RPMI7951 (cell line): ENCODE results near the gene CENPO. TPM values are rescaled to one million over a fixed set of nuclear protein-coding genes. Genes with fewer than 3 reads are reported as not detected.

Experiments used
- DNase-seq: peaks from one replicate; pipeline ENCODE4 v3.0.0-alpha.2; 2012; ENCODE audit warnings: low read depth
- total RNA-seq: library from RNA; depleted of rRNA; stranded (reverse); fragments of >200 nt; shearing (Covaris generic); gene quantifications from 2 replicates; pipeline ENCODE4 v1.2.3, GENCODE V29; 2014; rRNA removed

The CENPO gene
- 40.9 and 44.9 TPM in 2 replicates for total RNA-seq

- peak; percentile 96 for DNase-seq
Observed at GRCh38 chr2:24792874-24793760, at the start of gene CENPO, which contains the start of gene PTRHD1. TSS of gene CENPO (plus strand) at chr2:24793425. CDS start at chr2:24793920, 495 bp downstream. TSS of gene PTRHD1 (minus strand) at chr2:24793391. CDS start at chr2:24793377, 14 bp downstream.

GRCh38 chr2:24743924-24744323 lies 49.3 kb upstream of the CENPO start:
- DNase-seq: no peak

DNA sequence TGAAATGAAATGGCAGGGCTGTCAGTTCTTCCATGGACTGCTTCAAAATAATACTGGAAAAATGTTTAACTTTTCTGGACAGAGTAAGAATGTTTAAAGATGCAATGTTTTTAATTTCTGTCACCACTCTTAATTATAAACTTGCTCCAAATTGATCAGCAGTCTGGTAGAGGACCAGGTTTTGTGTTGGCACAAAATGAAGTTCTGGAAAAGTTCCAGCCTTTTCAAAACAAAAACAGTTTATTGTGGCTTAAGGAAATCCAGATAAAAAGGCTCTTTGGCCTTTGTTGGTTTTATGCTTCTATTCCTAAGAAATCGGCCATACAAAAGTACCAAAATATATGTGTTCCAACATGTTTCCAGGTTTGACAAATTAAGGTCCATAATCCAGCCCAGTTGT lies 48.9 kb upstream of the CENPO start:
- DNase-seq: no peak

- DNase-seq: no peak
Observed at GRCh38 chr2:24745825-24746224, 47.4 kb upstream of the CENPO start.

- DNase-seq: no peak
Observed at GRCh38 chr2:24747299-24747698, 45.9 kb upstream of the CENPO start.

DNA sequence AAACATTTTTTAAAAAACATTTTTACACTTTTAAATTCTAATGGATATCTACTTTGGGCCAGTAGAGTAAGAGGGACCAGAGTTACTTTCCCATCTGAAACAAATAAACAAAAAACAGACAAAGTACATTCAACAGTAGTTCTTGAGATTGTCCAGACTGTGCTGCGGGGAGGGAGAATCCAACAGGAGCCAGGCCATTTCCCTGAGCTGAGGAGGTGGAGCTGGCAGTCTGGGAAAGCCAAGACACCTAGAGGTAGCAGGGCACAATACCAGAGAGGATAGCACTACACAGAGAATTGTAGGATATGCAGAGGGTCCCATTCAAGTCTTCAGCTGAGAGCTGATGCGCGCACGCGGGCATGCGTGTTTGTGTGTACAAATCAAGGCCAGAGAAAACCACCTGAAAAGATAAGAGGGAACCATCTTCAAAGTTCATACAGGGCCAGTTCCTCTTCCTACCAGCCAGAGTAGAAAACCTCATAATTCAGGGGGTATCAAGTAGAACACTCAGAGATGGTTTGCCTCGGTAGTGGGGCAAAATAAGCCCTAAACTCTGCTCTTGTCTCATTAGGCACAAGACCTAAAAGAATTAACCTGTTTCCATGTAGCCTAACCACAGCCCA lies 44.0 kb upstream of the CENPO start:
- no peak for DNase-seq

DNA sequence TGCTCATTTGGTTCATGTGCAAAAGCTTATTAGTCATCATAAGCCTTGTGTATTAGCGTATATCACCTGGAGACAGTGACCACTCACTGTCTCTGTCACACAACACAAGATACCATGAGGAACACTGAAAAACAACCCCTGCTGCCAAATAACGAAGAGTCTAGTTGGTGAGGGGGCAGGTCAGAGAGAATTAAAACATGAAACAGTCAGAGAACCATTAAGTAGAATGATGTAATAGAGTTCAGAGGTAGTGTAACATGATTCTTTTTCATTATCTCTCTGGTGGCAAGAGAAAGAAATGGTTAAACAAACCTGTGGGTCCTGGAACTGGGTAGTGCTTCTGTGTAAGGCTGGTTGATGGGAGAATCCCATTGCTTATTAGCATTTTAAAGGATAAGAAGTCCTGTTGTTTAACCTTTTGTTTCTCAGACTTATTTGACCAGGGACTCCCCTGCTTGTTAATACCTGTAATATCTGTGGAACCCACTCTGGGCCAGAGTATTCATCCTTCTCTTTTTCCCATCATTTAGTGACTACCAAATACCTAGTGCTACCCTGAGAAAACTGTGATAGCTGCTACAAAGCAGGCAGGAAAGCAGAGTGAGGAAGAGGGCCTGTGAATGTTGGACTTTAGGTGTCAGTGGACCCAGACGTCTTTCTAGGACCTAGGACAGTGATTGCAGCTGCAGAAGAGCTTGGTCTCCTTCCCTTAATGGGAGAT lies 38.1 kb upstream of the CENPO start:
- DNase-seq: no peak

DNA sequence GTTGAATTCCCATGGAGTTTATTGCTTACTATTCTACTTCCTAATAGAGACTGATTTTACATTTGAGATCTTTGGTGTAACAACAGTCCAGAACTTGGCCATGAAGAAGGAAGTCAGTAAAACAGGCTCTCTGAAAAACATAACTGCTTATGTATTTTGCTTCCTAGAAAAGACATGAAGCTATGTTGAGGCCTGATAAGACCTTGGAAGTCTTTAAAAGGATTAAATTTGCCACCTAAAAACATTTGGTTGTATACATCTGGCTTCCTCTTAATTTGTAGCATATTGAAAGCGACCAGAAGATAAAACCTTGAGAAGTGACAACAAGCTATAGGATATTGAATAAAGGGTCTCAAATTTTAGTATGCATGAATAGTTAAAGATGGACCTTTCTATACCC lies 36.4 kb upstream of the CENPO start:
- DNase-seq: no peak

DNA sequence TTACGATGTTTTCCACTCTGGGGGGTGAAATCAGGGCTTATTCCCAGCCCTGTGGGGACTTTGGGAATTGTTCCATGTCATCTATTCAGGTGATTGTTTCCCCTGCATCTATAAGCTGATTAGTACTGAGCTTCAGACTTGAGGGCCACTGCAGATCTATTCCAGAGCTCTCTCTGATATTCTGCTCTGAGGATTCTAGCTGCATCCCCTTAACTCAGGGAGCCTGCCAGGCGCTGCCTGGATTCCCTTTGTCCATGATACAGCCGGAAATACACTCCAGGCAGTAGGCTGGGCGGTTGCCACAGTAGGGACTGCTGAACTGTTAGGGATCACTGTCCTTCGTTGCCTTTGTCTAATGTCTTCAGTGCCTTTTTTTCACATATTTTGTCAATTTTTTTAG lies 31.4 kb upstream of the CENPO start:
- DNase-seq: no peak

- DNase-seq: no peak
Observed at GRCh38 chr2:24762518-24762917, 30.7 kb upstream of the CENPO start.

GRCh38 chr2:24763843-24764242 lies 29.4 kb upstream of the CENPO start:
- DNase-seq: no peak

- DNase-seq: no peak
Observed at GRCh38 chr2:24766609-24767008, 26.6 kb upstream of the CENPO start.

GRCh38 chr2:24768013-24768412 lies 25.2 kb upstream of the CENPO start:
- DNase-seq: no peak

DNA sequence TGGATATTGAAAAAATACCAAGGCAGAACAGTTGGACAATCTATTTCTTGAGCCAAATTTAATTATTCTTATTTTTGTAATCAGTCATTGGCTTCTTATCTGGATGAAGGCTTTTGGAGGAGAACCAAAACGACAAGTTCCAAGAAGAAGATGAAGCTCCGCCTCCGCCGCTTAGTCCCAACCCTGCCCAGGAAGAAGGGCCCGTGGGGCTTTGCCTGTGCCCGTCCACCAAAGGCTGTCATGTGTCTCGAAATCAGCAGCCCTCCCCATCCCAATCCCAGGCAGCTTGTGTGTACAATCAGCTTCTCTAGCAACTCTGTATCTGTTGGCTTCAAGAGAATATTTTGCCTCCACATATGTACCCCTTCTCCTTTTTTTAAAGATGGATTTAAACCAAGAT lies 24.6 kb upstream of the CENPO start:
- DNase-seq: no peak

DNA sequence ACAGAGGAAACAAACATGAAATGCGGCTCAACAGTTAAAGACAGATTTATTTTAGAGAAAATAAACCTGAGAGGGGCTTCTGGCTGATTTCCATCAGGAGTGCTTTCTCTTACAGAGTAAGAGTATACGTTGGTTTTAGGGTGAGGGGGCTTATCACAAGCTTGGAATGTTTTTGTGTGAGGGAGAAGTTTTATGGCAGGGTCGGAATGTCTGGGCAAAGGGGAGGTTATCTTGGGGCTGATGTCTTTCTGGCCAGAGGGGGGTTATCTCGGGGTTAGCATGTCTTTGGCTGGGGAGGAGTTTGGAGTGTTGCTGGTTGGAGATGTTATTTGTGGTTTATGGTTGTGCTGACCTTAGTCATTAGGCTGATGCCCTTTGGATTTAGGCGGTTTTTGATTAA lies 22.2 kb upstream of the CENPO start:
- no peak for DNase-seq

DNA sequence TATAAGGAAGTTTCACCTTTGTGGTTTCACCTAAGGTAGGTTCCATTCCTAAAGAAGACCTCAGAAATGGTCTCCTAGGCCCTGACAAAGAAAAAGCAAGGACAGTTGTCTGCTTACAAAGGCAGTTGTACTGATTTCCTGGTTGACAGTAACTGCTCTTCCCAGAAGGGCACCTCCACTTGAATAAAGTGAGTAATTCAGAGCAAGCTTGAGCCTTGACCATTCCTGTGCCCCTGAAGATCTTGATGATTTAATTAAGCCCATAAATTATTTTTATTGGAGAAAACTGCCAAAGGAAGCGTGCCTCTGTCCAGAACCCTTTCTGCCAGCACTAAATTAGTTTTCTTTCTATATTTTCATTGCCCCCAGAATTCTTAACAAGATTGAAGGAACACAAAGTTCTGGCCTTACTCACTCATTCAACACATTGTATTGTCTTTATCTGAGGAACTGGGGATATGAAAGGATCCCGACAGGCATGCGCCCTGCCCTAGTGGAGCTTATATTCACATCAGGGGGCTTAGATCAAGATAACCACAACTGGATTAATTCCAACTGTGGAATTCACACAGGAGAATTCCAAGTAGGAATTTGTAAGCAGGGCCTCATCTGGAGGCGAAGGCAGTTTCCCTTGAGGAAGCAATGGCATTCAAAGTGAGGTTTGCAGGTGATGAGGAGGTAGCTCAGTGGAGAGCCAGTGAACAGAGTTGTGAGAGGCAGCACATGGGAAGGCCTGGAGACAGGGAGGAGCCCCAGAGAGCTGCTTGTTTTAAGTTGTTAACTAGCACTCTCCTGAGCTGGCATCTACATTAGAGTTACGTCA lies 21.2 kb upstream of the CENPO start:
- DNase-seq: no peak

DNA sequence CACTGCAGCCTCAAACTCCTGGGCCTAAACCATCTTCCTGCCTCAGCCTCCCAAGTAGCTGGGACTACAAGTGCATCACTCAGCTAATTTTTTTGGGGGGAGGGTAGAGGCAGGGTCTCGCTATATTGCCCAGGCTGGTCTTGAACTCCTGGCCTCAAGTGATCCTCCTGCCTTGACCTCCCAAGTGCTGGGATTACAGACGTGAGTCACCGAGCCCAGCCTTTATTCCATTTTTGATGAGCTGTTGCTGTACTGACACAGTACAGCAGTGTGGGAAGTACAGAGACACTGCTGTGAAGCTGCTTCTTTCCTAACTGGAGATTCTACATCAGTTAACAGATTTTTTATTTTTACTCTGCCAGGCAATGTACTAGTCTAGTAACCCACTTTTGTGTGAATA lies 18.9 kb upstream of the CENPO start:
- DNase-seq: no peak

GRCh38 chr2:24779116-24779515 lies 14.1 kb upstream of the CENPO start:
- no peak for DNase-seq

DNA sequence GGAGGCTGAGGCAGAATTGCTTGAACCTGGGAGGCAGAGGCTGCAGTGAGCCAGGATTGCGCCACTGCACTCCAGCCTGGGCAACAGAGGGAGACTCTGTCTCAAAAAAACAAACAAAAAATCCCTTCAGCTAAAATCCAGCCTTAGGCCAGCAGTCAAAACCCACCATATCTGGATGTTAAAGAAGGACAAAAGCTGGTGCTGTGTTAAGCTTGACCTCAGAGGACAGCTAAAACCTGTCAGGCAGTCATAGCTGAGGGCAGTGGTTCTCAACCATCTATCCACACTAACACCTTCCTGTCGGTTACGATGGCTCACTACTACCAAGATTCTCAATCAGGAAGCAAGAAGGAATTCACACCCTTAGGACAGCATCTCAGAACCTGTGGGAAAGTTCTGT lies 9.6 kb upstream of the CENPO start:
- no peak for DNase-seq

DNA sequence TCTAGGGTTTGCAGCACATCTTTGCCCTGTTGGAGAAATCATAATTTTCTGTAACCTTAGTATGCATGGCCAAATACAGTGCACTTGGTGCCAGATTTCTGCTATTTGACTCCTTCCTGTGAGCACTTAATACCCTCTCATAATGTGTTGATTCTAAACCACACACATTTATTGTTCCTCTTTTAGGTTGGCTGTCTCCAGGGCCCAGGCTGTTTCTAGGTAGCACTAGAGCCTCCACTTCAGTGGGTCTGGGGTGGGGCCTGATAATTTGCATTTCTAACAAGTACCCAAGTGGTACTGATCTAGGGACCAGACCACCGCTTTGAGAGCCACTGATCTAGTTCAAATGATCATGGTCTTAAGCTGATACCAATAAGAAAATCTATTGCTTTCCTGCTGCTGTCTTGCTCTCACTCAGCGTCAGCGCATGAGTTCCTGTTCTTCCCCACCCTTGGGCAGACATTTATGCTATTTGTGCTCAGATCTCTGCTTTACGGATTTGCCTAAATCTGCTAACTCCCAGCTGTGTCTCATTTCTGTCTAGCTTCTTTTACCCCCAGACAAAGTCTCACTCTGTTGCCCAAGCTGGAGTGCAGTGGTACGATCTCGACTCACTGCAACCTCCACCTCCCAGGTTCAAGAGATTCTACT lies 7.4 kb upstream of the CENPO start:
- DNase-seq: no peak

DNA sequence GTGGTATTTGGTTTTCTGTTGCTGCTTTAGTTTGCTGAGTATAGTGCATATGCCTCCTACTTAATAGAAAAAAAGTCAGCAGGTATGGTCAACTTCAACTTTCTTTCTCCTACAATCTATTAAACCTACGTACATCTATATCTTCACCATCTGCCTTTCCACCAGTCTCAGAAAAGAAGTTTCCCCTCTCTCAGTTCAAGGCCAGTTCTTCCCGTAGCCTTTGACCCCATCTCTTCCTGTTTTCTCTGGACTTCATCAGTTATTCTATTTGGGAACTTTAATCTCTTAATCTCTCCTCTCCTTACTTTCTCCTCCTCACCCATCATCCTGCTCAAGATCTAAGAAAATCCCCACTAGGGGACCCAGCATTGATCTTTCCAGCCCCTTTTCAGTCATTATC lies 5.7 kb upstream of the CENPO start:
- DNase-seq: no peak
